Testis (tissue), 2 donors: Measurements from ENCODE around the gene APOD.

Source experiments
- CTCF ChIP-seq, 3 experiments: fragments of 450-650 bp in 2 of 3; fragments of 200-600 bp in 1 of 3; sonication (generic) in 1 of 3; IDR thresholded peaks; one replicate each; pipeline ENCODE4 v1.5.1; 2016 to 2019; ENCODE audit warnings: antibody characterized with exemption in 3 of 3, mild to moderate bottlenecking in 2 of 3, moderate library complexity in 1 of 3
- POLR2A ChIP-seq: fragments of 450-650 bp; IDR thresholded peaks from one replicate; pipeline ENCODE4 v1.6.1; 2017; ENCODE audit warnings: antibody characterized with exemption, mild to moderate bottlenecking, moderate library complexity

- TF ChIP-seq CTCF (IDR thresholded peaks at IDR 0.05) (no peak), POLR2A (no peak)
Observed at GRCh38 chr3:195542316-195542697, 41.4 kb downstream of the APOD start.
